Sigmoid colon (tissue), 7 donors: Measurements from ENCODE around the gene RTL10. TPM values are rescaled to one million over a fixed set of nuclear protein-coding genes. Genes with fewer than 3 reads are reported as not detected.

ENCODE experiments used
- DNase-seq: peaks from one replicate; pipeline ENCODE4 v3.0.0-alpha.2; 2019
- H3K27ac ChIP-seq, 4 donors: fragments of 200-600 bp; sonication (generic); one replicate each; pipeline ENCODE4 v1.5.1; 2016 to 2019; ENCODE audit warnings: mild to moderate bottlenecking in 1 of 4
- H3K27me3 ChIP-seq, 3 donors: fragments of 200-600 bp; sonication (generic); one replicate each; pipeline ENCODE4 v1.5.1; 2019; ENCODE audit warnings: mild to moderate bottlenecking in 1 of 3
- H3K36me3 ChIP-seq, 4 donors: fragments of 200-600 bp; sonication (generic); one replicate each; pipeline ENCODE4 v1.5.1; 2016 to 2019
- H3K4me1 ChIP-seq, 4 donors: fragments of 200-600 bp; sonication (generic); one replicate each; pipeline ENCODE4 v1.5.1; 2017 to 2019
- H3K4me3 ChIP-seq, 4 donors: fragments of 200-600 bp; sonication (generic); one replicate each; pipeline ENCODE4 v1.5.1; 2017 to 2019; ENCODE audit warnings: mild to moderate bottlenecking in 2 of 4, moderate library complexity in 1 of 4
- H3K9me3 ChIP-seq, 4 donors: fragments of 200-600 bp in 3 of 4; sonication (generic) in 3 of 4; one replicate each; pipeline versions ENCODE4 v1.5.1 to v1.6.1; 2013 to 2019
- CTCF ChIP-seq, 4 experiments: fragments of 450-650 bp in 3 of 4; fragments of 200-600 bp in 1 of 4; IDR thresholded peaks; one replicate each; pipeline ENCODE4 v1.5.1; 2016 to 2019; ENCODE audit warnings: antibody characterized with exemption in 4 of 4, mild to moderate bottlenecking in 3 of 4, moderate library complexity in 2 of 4
- EP300 ChIP-seq, 4 donors: sonication (generic); formaldehyde crosslinking; IDR thresholded peaks; one replicate each; pipeline ENCODE4 v1.6.1; 2017; ENCODE audit warnings: antibody characterized with exemption in 4 of 4
- POLR2A ChIP-seq, 2 donors: fragments of 450-650 bp; IDR thresholded peaks; one replicate each; pipeline ENCODE4 v1.6.1; 2016; ENCODE audit warnings: antibody characterized with exemption in 2 of 2, mild to moderate bottlenecking in 2 of 2, moderate library complexity in 2 of 2
- POLR2AphosphoS5 ChIP-seq, 4 donors: sonication (generic); formaldehyde crosslinking; IDR thresholded peaks; one replicate each; pipeline ENCODE4 v1.6.1; 2017; ENCODE audit warnings: antibody characterized with exemption in 4 of 4
- WGBS, 2 donors: extraction: QIAGEN DNeasy Blood & Tissue Kit; methylation state at CpG; one replicate each; pipeline ENCODE4 v1.1.7; 2013; 5-methylcytosine and 5-hydroxymethylcytosine counted together
- intact Hi-C: fragments of 100-400 bp; cut with DNase I; formaldehyde crosslinking; loops from one replicate; pipeline ENCODE4 v1.15.1; 2023
- polyA plus RNA-seq, 3 donors: library from polyadenylated mRNA; stranded (reverse); fragments of 200-250 nt; gene quantifications; one replicate each; pipeline ENCODE4 v1.2.3, GENCODE V29; 2013
- total RNA-seq, 4 donors: library from RNA; depleted of rRNA; stranded (reverse); fragments of >200 nt; gene quantifications; one replicate each; pipeline ENCODE4 v1.1.0, GENCODE V29; 2016
- donor health status: healthy with polysubstance abuse.
- donor health status: Bipolar disorder and iron deficiency.
- donor health status: healthy.

Gene RTL10
- total and polyA plus RNA-seq, 7 donors, result 1.8 to 15.0 (median 7.8) TPM

GRCh38 chr22:19871023-19871844 lies 16.6 kb upstream of the RTL10 start:
- intact Hi-C loops, result no loop called here
- peak; percentile 55 for DNase-seq
- TF ChIP-seq EP300 (IDR thresholded peaks at IDR 0.05) (no peak), CTCF (IDR thresholded peaks at IDR 0.05) (no peak), POLR2AphosphoS5 (IDR thresholded peaks at IDR 0.05) (no peak), POLR2A (IDR thresholded peaks at IDR 0.05) (no peak)
- Histone ChIP-seq H3K27ac (no peak overlapping the region), H3K4me3 (no peak overlapping the region), H3K27me3 (no peaks in the 10 kb centered on the region), H3K4me1 (peaks cover 0 to 23% (median 13%) of the 10 kb centered on the region in 4 donors), H3K36me3 (peaks cover 0 to 7% (median 0%) of the 10 kb centered on the region in 4 donors), H3K9me3 (no peaks in the 10 kb centered on the region)
- 84 to 87% methylated on average over 19 of the region's 19 CpGs for WGBS, 2 donors

- Histone ChIP-seq H3K4me1 (peaks cover 0 to 23% (median 13%) of the 10 kb centered on the region in 4 donors), H3K27me3 (no peaks in the 10 kb centered on the region), H3K27ac (no peak overlapping the region), H3K36me3 (peaks cover 0 to 6% (median 0%) of the 10 kb centered on the region in 4 donors), H3K9me3 (no peaks in the 10 kb centered on the region), H3K4me3 (no peak overlapping the region)
- no peak for TF ChIP-seq CTCF (IDR thresholded peaks at IDR 0.05)
- no peak for TF ChIP-seq POLR2A (IDR thresholded peaks at IDR 0.05)
- WGBS, 2 donors, result 82 to 90% methylated on average over 30 of the region's 30 CpGs
- intact Hi-C loops, result no loop called here
- peak; percentile 55 for DNase-seq
Measured at GRCh38 chr22:19870153-19871022, 15.7 kb upstream of the RTL10 start.

- peak; percentile 45 for DNase-seq
- no peaks in the 10 kb centered on the region for H3K9me3 ChIP-seq
- H3K27ac ChIP-seq, result no peak overlapping the region
- peaks cover 0 to 17% (median 9%) of the 10 kb centered on the region in 4 donors for H3K4me1 ChIP-seq
- no peak for TF ChIP-seq EP300 (IDR thresholded peaks at IDR 0.05)
- TF ChIP-seq POLR2AphosphoS5 (IDR thresholded peaks at IDR 0.05), result no peak
- no peak for TF ChIP-seq POLR2A (IDR thresholded peaks at IDR 0.05)
- no peak for TF ChIP-seq CTCF (IDR thresholded peaks at IDR 0.05)
- WGBS, 2 donors, result 67 to 88% methylated on average over 12 of the region's 12 CpGs
- H3K27me3 ChIP-seq, result no peaks in the 10 kb centered on the region
- no peak overlapping the region for H3K4me3 ChIP-seq
- intact Hi-C loops, result no loop called here
- H3K36me3 ChIP-seq, result no peaks in the 10 kb centered on the region
Measured at GRCh38 chr22:19869497-19870152, 15.0 kb upstream of the RTL10 start.

GRCh38 chr22:19868773-19869471 lies 14.2 kb upstream of the RTL10 start:
- WGBS, 2 donors, result 19 to 66% methylated on average over 23 of the region's 23 CpGs
- Histone ChIP-seq H3K27ac (no peak overlapping the region), H3K4me1 (peaks cover 0 to 10% (median 5%) of the 10 kb centered on the region in 4 donors), H3K27me3 (no peaks in the 10 kb centered on the region), H3K36me3 (no peaks in the 10 kb centered on the region), H3K4me3 (no peak overlapping the region), H3K9me3 (no peaks in the 10 kb centered on the region)
- TF ChIP-seq CTCF (IDR thresholded peaks at IDR 0.05) (no peak), EP300 (IDR thresholded peaks at IDR 0.05) (no peak), POLR2A (IDR thresholded peaks at IDR 0.05) (no peak), POLR2AphosphoS5 (IDR thresholded peaks at IDR 0.05) (no peak)
- DNase-seq, result peak; percentile 58
- intact Hi-C loops, result no loop called here
